Peyer's patch (tissue), 4 donors: ENCODE results near the gene ITIH1.

Experiments
- CTCF ChIP-seq, 6 experiments: fragments of 450-650 bp in 4 of 6; fragments of 200-600 bp in 2 of 6; sonication (generic) in 1 of 6; IDR thresholded peaks; one replicate each; pipeline ENCODE4 v1.5.1; 2017 to 2019; ENCODE audit warnings: antibody characterized with exemption in 6 of 6, mild to moderate bottlenecking in 3 of 6, moderate library complexity in 1 of 6
- POLR2A ChIP-seq, 2 donors: fragments of 450-650 bp; IDR thresholded peaks; one replicate each; pipeline ENCODE4 v1.5.1; 2017; ENCODE audit warnings: antibody characterized with exemption in 2 of 2, mild to moderate bottlenecking in 2 of 2, moderate library complexity in 2 of 2

- TF ChIP-seq CTCF (IDR thresholded peaks at IDR 0.05), result no peak
- no peak for TF ChIP-seq POLR2A (IDR thresholded peaks at IDR 0.05)
These were observed 22.7 kb downstream of the ITIH1 start for GRCh38 chr3:52800079-52800478.
